Vagina (tissue), 2 donors: Measurements from ENCODE around the gene ABHD13. TPM values are rescaled to one million over a fixed set of nuclear protein-coding genes. Genes with fewer than 3 reads are reported as not detected.

Experiments used
- DNase-seq, 2 donors: peaks; one replicate each; pipeline ENCODE4 v3.0.0-alpha.2; 2017; ENCODE audit errors: extremely low spot score in 2 of 2
- H3K27ac ChIP-seq: fragments of 200-600 bp; sonication (generic); one replicate; pipeline ENCODE4 v1.5.1; 2019
- H3K27me3 ChIP-seq: fragments of 200-600 bp; sonication (generic); one replicate; pipeline ENCODE4 v1.5.1; 2019
- H3K36me3 ChIP-seq, 2 donors: fragments of 200-600 bp; sonication (generic); one replicate each; pipeline ENCODE4 v1.5.1; 2017 to 2019
- H3K4me1 ChIP-seq: fragments of 200-600 bp; sonication (generic); one replicate; pipeline ENCODE4 v1.5.1; 2019
- H3K4me3 ChIP-seq, 2 donors: fragments of 200-600 bp; sonication (generic); 1 replicate in 1 of 2; 2 replicates in 1 of 2; pipeline ENCODE4 v1.5.1; 2016 to 2019
- H3K9me3 ChIP-seq: fragments of 200-600 bp; sonication (generic); one replicate; pipeline ENCODE4 v1.5.1; 2019
- CTCF ChIP-seq, 3 experiments: fragments of 450-650 bp in 2 of 3; fragments of 200-600 bp in 1 of 3; sonication (generic) in 1 of 3; IDR thresholded peaks; one replicate each; pipeline ENCODE4 v1.5.1; 2017 to 2019; ENCODE audit warnings: antibody characterized with exemption in 3 of 3, mild to moderate bottlenecking in 2 of 3, moderate library complexity in 2 of 3
- POLR2A ChIP-seq, 2 donors: fragments of 450-650 bp; IDR thresholded peaks; one replicate each; pipeline ENCODE4 v1.6.1; 2017; ENCODE audit warnings: antibody characterized with exemption in 2 of 2, mild to moderate bottlenecking in 2 of 2, moderate library complexity in 2 of 2
- POLR2AphosphoS5 ChIP-seq, 2 donors: sonication (generic); formaldehyde crosslinking; IDR thresholded peaks; one replicate each; pipeline ENCODE4 v1.9.0; 2017; ENCODE audit warnings: antibody characterized with exemption in 2 of 2, mild to moderate bottlenecking in 2 of 2, low read depth in 1 of 2; ENCODE audit not compliant: insufficient read depth in 1 of 2
- intact Hi-C: fragments of 100-400 bp; cut with DNase I; formaldehyde crosslinking; loops from one replicate; pipeline ENCODE4 v1.15.1; 2023
- total RNA-seq: library from RNA; depleted of rRNA; stranded (reverse); fragments of >200 nt; gene quantifications from one replicate; pipeline ENCODE4 v1.2.3, GENCODE V29; 2016

ABHD13 gene
- total RNA-seq, 1 donor from 2014 or later = 10.1 TPM

GRCh38 chr13:108281901-108282300 is 63.7 kb downstream of the ABHD13 start:
- intact Hi-C loops = no loop called here
- H3K9me3 ChIP-seq = no peaks in the 10 kb centered on the region
- no peak overlapping the region for H3K4me3 ChIP-seq
- no peaks in the 10 kb centered on the region for H3K4me1 ChIP-seq
- DNase-seq = no peak
- no peaks in the 10 kb centered on the region for H3K27me3 ChIP-seq
- no peak overlapping the region for H3K27ac ChIP-seq
- TF ChIP-seq POLR2A (IDR thresholded peaks at IDR 0.05) (no peak), CTCF (IDR thresholded peaks at IDR 0.05) (no peak), POLR2AphosphoS5 (IDR thresholded peaks at IDR 0.05; ENCODE audit: insufficient read depth in 1 of 2, low read depth in 1 of 2) (no peak)
- H3K36me3 ChIP-seq = no peaks in the 10 kb centered on the region

- Histone ChIP-seq H3K4me1 (no peaks in the 10 kb centered on the region), H3K9me3 (no peaks in the 10 kb centered on the region), H3K27me3 (no peaks in the 10 kb centered on the region), H3K27ac (no peak overlapping the region), H3K4me3 (no peak overlapping the region), H3K36me3 (no peaks in the 10 kb centered on the region)
- intact Hi-C loops = no loop called here
- TF ChIP-seq POLR2AphosphoS5 (IDR thresholded peaks at IDR 0.05; ENCODE audit: insufficient read depth in 1 of 2, low read depth in 1 of 2) (peak in 1 of 2 donors; percentile 29), POLR2A (IDR thresholded peaks at IDR 0.05) (no peak), CTCF (IDR thresholded peaks at IDR 0.05) (no peak)
- DNase-seq = no peak
These were observed 64.9 kb downstream of the ABHD13 start for GRCh38 chr13:108283110-108283509.

Other genes with a start within 250 kb of the ABHD13 start
- 7.4 TPM for gene LIG4, start 2.9 kb upstream of the ABHD13 start, total RNA-seq
- gene TNFSF13B, start 51.3 kb downstream of the ABHD13 start, total RNA-seq = not detected